ENCODE data around the gene XDH. TPM values are rescaled to one million over a fixed set of nuclear protein-coding genes. Genes with fewer than 3 reads are reported as not detected.

Gene XDH
- total RNA-seq, 1 experiment from 2014 or later: 0.91 TPM

DNA sequence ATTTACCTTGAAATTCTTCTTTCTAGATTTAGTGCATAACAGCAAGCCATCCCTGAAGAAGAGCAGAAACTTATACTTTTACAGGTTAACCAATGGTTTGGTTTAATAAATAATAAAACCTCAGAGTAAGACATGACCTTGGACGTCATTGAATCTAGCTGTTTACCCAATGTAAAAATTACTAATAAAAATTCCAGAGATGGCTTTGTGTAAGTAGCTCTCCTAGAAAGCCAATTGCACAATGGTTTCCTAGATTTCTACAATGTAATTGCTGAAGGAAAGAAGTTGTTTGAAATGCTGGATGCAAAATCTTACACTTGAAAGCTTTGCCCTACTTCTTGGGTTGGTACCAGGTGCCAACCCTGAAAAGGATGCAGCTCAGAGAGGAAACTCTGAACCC is 1.5 kb downstream of the XDH start:
- Histone ChIP-seq H3K27me3 (ENCODE audit: low read length) (no peaks in the 10 kb centered on the region), H3K4me2 (ENCODE audit: low read length) (peak overlapping the region; percentile 22; the same call in 1 of the 2 replicates), H2AFZ (ENCODE audit: low read length) (no peak overlapping the region), H3K27ac (ENCODE audit: low read length) (no peak overlapping the region), H3K4me3 (ENCODE audit: low read length) (no peak overlapping the region), H3K9me2 (replicated peaks; ENCODE audit: low read length) (no peaks in the 10 kb centered on the region), H3K79me2 (ENCODE audit: low read length) (no peaks in the 10 kb centered on the region), H3K9me3 (ENCODE audit: low read length) (no peaks in the 10 kb centered on the region), H3K36me3 (ENCODE audit: low read depth, low read length) (no peaks in the 10 kb centered on the region), H4K20me1 (ENCODE audit: low read length) (no peaks in the 10 kb centered on the region), H3K9ac (ENCODE audit: low read length) (no peak overlapping the region), H3F3A (ENCODE audit: low read length, unreplicated experiment) (no peaks in the 10 kb centered on the region), H3K4me1 (ENCODE audit: insufficient read depth, low read length) (peaks cover 34% of the 10 kb centered on the region)
- ATAC-seq (no peak), DNase-seq (peak; percentile 13)
- BruUV-seq (replicated peaks): no TSS peak
- ChIA-PET POLR2A (ENCODE audit: unreplicated experiment) (no interaction called here), CTCF (no interaction called here)
- TF ChIP-seq, protein P1, sequence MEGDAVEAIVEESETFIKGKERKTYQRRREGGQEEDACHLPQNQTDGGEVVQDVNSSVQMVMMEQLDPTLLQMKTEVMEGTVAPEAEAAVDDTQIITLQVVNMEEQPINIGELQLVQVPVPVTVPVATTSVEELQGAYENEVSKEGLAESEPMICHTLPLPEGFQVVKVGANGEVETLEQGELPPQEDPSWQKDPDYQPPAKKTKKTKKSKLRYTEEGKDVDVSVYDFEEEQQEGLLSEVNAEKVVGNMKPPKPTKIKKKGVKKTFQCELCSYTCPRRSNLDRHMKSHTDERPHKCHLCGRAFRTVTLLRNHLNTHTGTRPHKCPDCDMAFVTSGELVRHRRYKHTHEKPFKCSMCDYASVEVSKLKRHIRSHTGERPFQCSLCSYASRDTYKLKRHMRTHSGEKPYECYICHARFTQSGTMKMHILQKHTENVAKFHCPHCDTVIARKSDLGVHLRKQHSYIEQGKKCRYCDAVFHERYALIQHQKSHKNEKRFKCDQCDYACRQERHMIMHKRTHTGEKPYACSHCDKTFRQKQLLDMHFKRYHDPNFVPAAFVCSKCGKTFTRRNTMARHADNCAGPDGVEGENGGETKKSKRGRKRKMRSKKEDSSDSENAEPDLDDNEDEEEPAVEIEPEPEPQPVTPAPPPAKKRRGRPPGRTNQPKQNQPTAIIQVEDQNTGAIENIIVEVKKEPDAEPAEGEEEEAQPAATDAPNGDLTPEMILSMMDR (conservative IDR thresholded peaks at IDR 0.05; ENCODE audit: low read depth, low read length): no peak
- TF ChIP-seq EZH2 (IDR thresholded peaks at IDR 0.05; ENCODE audit: low read length, unreplicated experiment) (no peak), EZH2phosphoT487 (IDR thresholded peaks at IDR 0.05; ENCODE audit: borderline replicate concordance, low read length) (no peak)
- intact Hi-C loops (cut with micrococcal nuclease): loop anchor here (10.0 kb wide), 1 partner anchor 178 kb away; the partner anchor contains the start of gene EHD3

DNA sequence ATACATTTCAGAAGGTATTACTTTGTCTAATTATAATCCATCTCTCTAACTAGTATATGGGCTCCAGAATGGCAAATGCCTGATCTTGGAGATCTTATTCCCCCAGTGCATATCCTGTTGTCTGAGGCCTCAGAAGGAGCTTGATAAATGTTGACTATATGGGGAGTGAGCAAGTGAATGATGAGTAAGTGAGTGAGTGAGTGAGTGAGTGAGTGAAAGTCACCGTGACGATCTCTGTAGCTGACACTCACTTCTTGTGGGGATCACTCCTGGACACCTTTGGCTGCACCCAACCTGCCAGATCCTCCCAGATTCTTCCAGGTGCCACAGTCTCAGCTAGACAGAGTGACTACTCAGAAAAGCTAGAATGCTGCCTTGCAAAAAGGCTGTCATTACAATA is 2.8 kb downstream of the XDH start:
- Histone ChIP-seq H3K9me2 (replicated peaks; ENCODE audit: low read length) (no peaks in the 10 kb centered on the region), H3K27me3 (ENCODE audit: low read length) (no peaks in the 10 kb centered on the region), H3K4me1 (ENCODE audit: insufficient read depth, low read length) (peaks cover 34% of the 10 kb centered on the region), H3K4me2 (ENCODE audit: low read length) (no peak overlapping the region), H3K79me2 (ENCODE audit: low read length) (no peaks in the 10 kb centered on the region), H3K9me3 (ENCODE audit: low read length) (no peaks in the 10 kb centered on the region), H3K9ac (ENCODE audit: low read length) (no peak overlapping the region), H2AFZ (ENCODE audit: low read length) (no peak overlapping the region), H4K20me1 (ENCODE audit: low read length) (no peaks in the 10 kb centered on the region), H3K36me3 (ENCODE audit: low read depth, low read length) (no peaks in the 10 kb centered on the region), H3K27ac (ENCODE audit: low read length) (no peak overlapping the region), H3F3A (ENCODE audit: low read length, unreplicated experiment) (no peaks in the 10 kb centered on the region), H3K4me3 (ENCODE audit: low read length) (no peak overlapping the region)
- ATAC-seq (peak; percentile 52), DNase-seq (peak; percentile 63)
- BruUV-seq (replicated peaks): no TSS peak
- CTCF ChIA-PET: no interaction called here
- TF ChIP-seq, protein P1 (conservative IDR thresholded peaks at IDR 0.05; ENCODE audit: low read depth, low read length): no peak
- TF ChIP-seq EZH2 (IDR thresholded peaks at IDR 0.05; ENCODE audit: low read length, unreplicated experiment) (no peak), EZH2phosphoT487 (IDR thresholded peaks at IDR 0.05; ENCODE audit: borderline replicate concordance, low read length) (no peak)
- intact Hi-C loops (cut with micrococcal nuclease): loop anchor here (10.0 kb wide), 1 partner anchor 177 kb away; the partner anchor contains the start of gene EHD3
- POLR2A ChIA-PET (ENCODE audit: unreplicated experiment): no interaction called here

DNA sequence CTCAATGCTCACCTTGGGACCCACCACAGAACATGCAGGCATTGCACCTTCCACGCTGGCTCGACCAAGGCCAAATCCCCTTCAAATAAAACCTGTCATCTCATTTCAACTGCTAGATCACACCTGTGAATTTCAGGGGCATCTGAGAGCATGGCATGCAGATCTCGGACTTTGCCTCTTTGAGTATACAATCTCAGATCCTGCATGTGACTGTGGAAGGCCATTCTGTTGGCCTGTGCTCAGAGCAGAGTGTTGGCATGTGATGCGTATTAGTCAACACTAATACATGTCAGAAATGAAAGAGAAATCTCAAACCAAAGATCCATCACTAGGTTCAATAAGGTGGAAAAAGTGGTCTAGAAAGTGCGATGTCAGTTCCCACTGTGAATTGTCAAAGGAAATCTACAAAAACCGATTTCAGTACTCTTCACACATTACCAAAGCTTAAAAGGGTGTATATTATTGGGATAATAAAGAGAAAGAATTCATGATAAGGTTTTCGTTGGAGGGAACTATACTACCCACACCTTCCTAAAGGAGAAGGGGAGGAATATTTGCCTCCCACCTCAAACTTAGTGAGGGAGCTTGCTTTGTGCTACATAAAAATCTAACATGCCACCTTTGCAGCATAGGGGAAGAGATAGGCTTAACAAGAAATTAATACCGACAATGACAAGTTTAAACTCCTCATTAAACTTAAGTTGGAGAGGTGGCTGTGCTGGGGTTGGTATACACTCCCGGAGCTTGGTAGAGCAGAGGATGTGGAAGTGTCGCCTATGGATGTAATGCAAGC is 7.8 kb downstream of the XDH start:
- POLR2A ChIA-PET (ENCODE audit: unreplicated experiment): no interaction called here
- CTCF ChIA-PET: no interaction called here
- no peak overlapping the region for H2AFZ ChIP-seq (ENCODE audit: low read length)
- no peaks in the 10 kb centered on the region for H4K20me1 ChIP-seq (ENCODE audit: low read length)
- DNase-seq (no peak), ATAC-seq (no peak)
- no peak overlapping the region for H3K9ac ChIP-seq (ENCODE audit: low read length)
- BruUV-seq (replicated peaks): no TSS peak
- peaks cover 31% of the 10 kb centered on the region for H3K4me1 ChIP-seq (ENCODE audit: insufficient read depth, low read length)
- TF ChIP-seq EZH2phosphoT487 (IDR thresholded peaks at IDR 0.05; ENCODE audit: borderline replicate concordance, low read length): no peak
- TF ChIP-seq, protein P1 (conservative IDR thresholded peaks at IDR 0.05; ENCODE audit: low read depth, low read length): no peak
- TF ChIP-seq EZH2 (IDR thresholded peaks at IDR 0.05; ENCODE audit: low read length, unreplicated experiment): no peak
- no peaks in the 10 kb centered on the region for H3K36me3 ChIP-seq (ENCODE audit: low read depth, low read length)
- no peaks in the 10 kb centered on the region for H3K9me2 ChIP-seq (replicated peaks; ENCODE audit: low read length)
- H3K4me3 ChIP-seq (ENCODE audit: low read length): no peak overlapping the region
- no peak overlapping the region for H3K4me2 ChIP-seq (ENCODE audit: low read length)
- intact Hi-C loops (cut with micrococcal nuclease): no loop called here
- no peak overlapping the region for H3K27ac ChIP-seq (ENCODE audit: low read length)
- H3K9me3 ChIP-seq (ENCODE audit: low read length): no peaks in the 10 kb centered on the region
- H3F3A ChIP-seq (ENCODE audit: low read length, unreplicated experiment): no peaks in the 10 kb centered on the region
- H3K27me3 ChIP-seq (ENCODE audit: low read length): no peaks in the 10 kb centered on the region
- H3K79me2 ChIP-seq (ENCODE audit: low read length): no peaks in the 10 kb centered on the region
